H1 (cell line): ENCODE data around the gene SLC15A2. TPM values are rescaled to one million over a fixed set of nuclear protein-coding genes. Genes with fewer than 3 reads are reported as not detected.

Experiments
- CTCF ChIA-PET: fragments of 300-600 bp; sonication (Branson Sonifier 250); formaldehyde crosslinking; loops from one replicate; lab custom pipeline; 2021; ENCODE audit not compliant: partially characterized antibody; lab: Charles Lee
- POLR2A ChIA-PET: fragments of 300-600 bp; sonication (Branson Sonifier 250); formaldehyde crosslinking; loops from one replicate; lab custom pipeline; 2021; ENCODE audit warnings: inconsistent platforms; ENCODE audit not compliant: partially characterized antibody; lab: Charles Lee
- DNase-seq, 2 experiments: peaks; one replicate each; pipeline versions ENCODE4 v3.0.0 to v3.0.0-alpha.2; 2010 to 2022; ENCODE audit warnings: low spot score in 2 of 2, low read depth in 1 of 2, mixed read lengths in 1 of 2
- FAIRE-seq: peaks from 2 replicates; lab custom pipeline; 2011; peaks lifted over from hg19 to GRCh38; lab: Jason Lieb, UNC
- H2AFZ ChIP-seq: 2 replicates; pipeline ENCODE4 v1.8.1; 2012; ENCODE audit warnings: low read length, inconsistent platforms
- H2AK5ac ChIP-seq: 2 replicates; pipeline ENCODE4 v1.6.1; 2013; ENCODE audit warnings: low read depth, low read length
- H2BK120ac ChIP-seq: replicated peaks from 2 replicates; pipeline ENCODE3; 2013; ENCODE audit warnings: low read depth, low read length, inconsistent platforms
- H2BK12ac ChIP-seq: 2 replicates; pipeline ENCODE4 v1.6.1; 2013; ENCODE audit warnings: low read depth, low read length
- H2BK15ac ChIP-seq: 2 replicates; pipeline ENCODE4 v1.6.1; 2013; ENCODE audit warnings: low read length
- H2BK20ac ChIP-seq: 2 replicates; pipeline ENCODE4 v1.6.1; 2013; ENCODE audit warnings: low read length
- H2BK5ac ChIP-seq: 2 replicates; pipeline ENCODE4 v1.6.1; 2013; ENCODE audit warnings: low read depth, low read length
- H3K14ac ChIP-seq: 2 replicates; pipeline ENCODE4 v1.6.1; 2013; ENCODE audit warnings: inconsistent platforms; ENCODE audit not compliant: insufficient read length
- H3K18ac ChIP-seq: 2 replicates; pipeline ENCODE4 v1.6.1; 2013; ENCODE audit warnings: low read length; ENCODE audit errors: extremely low read depth
- H3K23ac ChIP-seq: 2 replicates; pipeline ENCODE4 v1.6.1; 2013; ENCODE audit warnings: inconsistent platforms; ENCODE audit not compliant: insufficient read length
- H3K23me2 ChIP-seq: 2 replicates; pipeline ENCODE4 v1.6.1; 2013; ENCODE audit warnings: low read depth, low read length
- H3K27ac ChIP-seq: 2 replicates; pipeline ENCODE4 v1.6.1; 2011; ENCODE audit warnings: low read depth, low read length, inconsistent platforms
- H3K27me3 ChIP-seq, 4 experiments: replicated peaks in 1 of 4; 1 replicate in 1 of 4; 2 replicates in 3 of 4; pipeline versions ENCODE4 v1.6.1 to v1.8.1; 2011 to 2013; ENCODE audit warnings: low read length in 3 of 4, mild to moderate bottlenecking in 3 of 4, inconsistent platforms in 2 of 4, mixed read lengths in 2 of 4, moderate library complexity in 1 of 4; ENCODE audit not compliant: control insufficient read depth in 3 of 4, insufficient read depth in 3 of 4; ENCODE audit errors: extremely low read depth in 1 of 4
- H3K36me3 ChIP-seq, 4 experiments: 2 replicates each; pipeline versions ENCODE4 v1.6.1 to v1.8.1; 2011 to 2013; ENCODE audit warnings: mild to moderate bottlenecking in 4 of 4, low read length in 3 of 4, moderate library complexity in 2 of 4, control low read depth in 1 of 4, inconsistent platforms in 1 of 4; ENCODE audit not compliant: insufficient read depth in 4 of 4, control insufficient read depth in 2 of 4
- H3K4ac ChIP-seq: replicated peaks from 2 replicates; pipeline ENCODE3; 2013; ENCODE audit warnings: low read length, low read depth, mixed read lengths, inconsistent platforms; ENCODE audit not compliant: insufficient read length
- H3K4me1 ChIP-seq, 4 experiments: replicated peaks in 1 of 4; 1 replicate in 1 of 4; 2 replicates in 3 of 4; pipeline versions ENCODE4 v1.6.1 to v1.8.1; 2011 to 2013; ENCODE audit warnings: low read length in 3 of 4, inconsistent platforms in 2 of 4, mixed read lengths in 1 of 4; ENCODE audit not compliant: insufficient read depth in 4 of 4, control insufficient read depth in 3 of 4
- H3K4me2 ChIP-seq, 2 experiments: 2 replicates each; pipeline versions ENCODE4 v1.6.1 to v1.8.1; 2011 to 2013; ENCODE audit warnings: low read depth in 2 of 2, low read length in 2 of 2, control low read depth in 1 of 2, inconsistent platforms in 1 of 2, mild to moderate bottlenecking in 1 of 2; ENCODE audit not compliant: insufficient read depth in 1 of 2
- H3K4me3 ChIP-seq, 4 experiments: fragments of 200-600, 300-600 bp in 1 of 4; sonication (generic), shearing (Covaris generic), sonication (Bioruptor Twin) in 1 of 4; 2 replicates each; pipeline versions ENCODE4 v1.5.1 to v1.8.1; 2011 to 2016; ENCODE audit warnings: low read length in 4 of 4, low read depth in 3 of 4, control low read depth in 2 of 4, inconsistent platforms in 2 of 4, mild to moderate bottlenecking in 2 of 4, mixed read lengths in 1 of 4, moderate library complexity in 1 of 4; ENCODE audit not compliant: insufficient read depth in 2 of 4; ENCODE audit errors: extremely low read depth in 1 of 4
- H3K56ac ChIP-seq: replicated peaks from 2 replicates; pipeline ENCODE3; 2013; ENCODE audit warnings: low read depth, mild to moderate bottlenecking, mixed read lengths, low read length, inconsistent platforms; ENCODE audit not compliant: insufficient read length
- H3K79me1 ChIP-seq: 2 replicates; pipeline ENCODE4 v1.6.1; 2013; ENCODE audit warnings: low read depth, low read length, control low read depth
- H3K79me2 ChIP-seq, 2 experiments: 2 replicates each; pipeline versions ENCODE4 v1.6.1 to v1.8.1; 2012 to 2013; ENCODE audit warnings: low read length in 2 of 2, mild to moderate bottlenecking in 2 of 2, inconsistent platforms in 1 of 2; ENCODE audit not compliant: insufficient read depth in 2 of 2, control insufficient read depth in 1 of 2
- H3K9ac ChIP-seq, 4 experiments: replicated peaks in 1 of 4; 1 replicate in 1 of 4; 2 replicates in 3 of 4; pipeline versions ENCODE4 v1.6.1 to v1.8.1; 2011 to 2013; ENCODE audit warnings: low read depth in 3 of 4, low read length in 3 of 4, control low read depth in 2 of 4, mild to moderate bottlenecking in 2 of 4, moderate library complexity in 2 of 4, inconsistent platforms in 1 of 4; ENCODE audit errors: extremely low read depth in 1 of 4
- H3K9me3 ChIP-seq, 2 experiments: 2 replicates each; pipeline versions ENCODE4 v1.6.1 to v1.8.1; 2012 to 2013; ENCODE audit warnings: mild to moderate bottlenecking in 2 of 2, moderate library complexity in 2 of 2, control low read depth in 1 of 2, inconsistent platforms in 1 of 2, low read depth in 1 of 2, low read length in 1 of 2, mixed read lengths in 1 of 2; ENCODE audit not compliant: insufficient read depth in 2 of 2
- H4K20me1 ChIP-seq, 2 experiments: replicated peaks in 1 of 2; 2 replicates each; pipeline versions ENCODE3 to v1.8.1; 2011 to 2013; ENCODE audit warnings: inconsistent platforms in 2 of 2, low read length in 2 of 2, mild to moderate bottlenecking in 1 of 2; ENCODE audit not compliant: insufficient read depth in 2 of 2, control insufficient read depth in 1 of 2
- H4K5ac ChIP-seq: 2 replicates; pipeline ENCODE4 v1.6.1; 2013; ENCODE audit warnings: low read length, low read depth, mixed read lengths, inconsistent platforms; ENCODE audit not compliant: insufficient read length
- H4K8ac ChIP-seq: 2 replicates; pipeline ENCODE4 v1.8.0; 2013; ENCODE audit warnings: mild to moderate bottlenecking, moderate library complexity, low read length, inconsistent platforms; ENCODE audit not compliant: insufficient read depth; ENCODE audit errors: extremely low read depth
- H4K91ac ChIP-seq: replicated peaks from 2 replicates; pipeline ENCODE3; 2013; ENCODE audit warnings: low read length, mixed read lengths, inconsistent platforms; ENCODE audit not compliant: insufficient read length
- MAFK ChIP-seq: IDR thresholded peaks from 2 replicates; pipeline ENCODE4 v1.6.1; 2012; ENCODE audit warnings: low read depth, mild to moderate bottlenecking, improper control_type of control experiment, low read length
- RAD21 ChIP-seq, 2 experiments: IDR thresholded peaks in 1 of 2; conservative IDR thresholded peaks in 1 of 2; 2 replicates each; pipeline ENCODE4 v1.6.1; 2011; ENCODE audit warnings: low read depth in 2 of 2, low read length in 2 of 2, improper control_type of control experiment in 1 of 2, inconsistent platforms in 1 of 2, mild to moderate bottlenecking in 1 of 2, moderate library complexity in 1 of 2
- polyA plus RNA-seq, 7 experiments: library from polyadenylated mRNA; depleted of rRNA in 3 of 7; stranded (reverse) in 5 of 7; unstranded in 2 of 7; fragments of >200 nt in 5 of 7; fragments of 200-250 nt in 2 of 7; gene quantifications; 1 replicate in 5 of 7; 2 replicates in 1 of 7; 4 replicates in 1 of 7; pipeline versions ENCODE4 v1.2.1 to v1.2.3, GENCODE V29; 2011 to 2013; ENCODE audit warnings: missing spikeins in 2 of 7, mixed read lengths in 2 of 7
- total RNA-seq: library from RNA; stranded (reverse); fragmentation: NEBNext Ultra II Directional; extraction: Animal tissue kit (Norgen Biotek cat#: 25700); gene quantifications from 2 replicates; pipeline ENCODE4 v1.2.1, GENCODE V29; 2021
- TF ChIP-seq, protein P1 (sequence below): IDR thresholded peaks from 2 replicates; pipeline ENCODE4 v1.6.1; 2011; ENCODE audit warnings: low read depth, mild to moderate bottlenecking, low read length; ENCODE audit not compliant: insufficient read depth
- TF ChIP-seq, protein P2 (sequence below), 3 experiments: IDR thresholded peaks; 1 replicate in 2 of 3; 2 replicates in 1 of 3; pipeline versions ENCODE4 v1.5.1 to v1.6.1; 2011; ENCODE audit warnings: low read length in 3 of 3, mild to moderate bottlenecking in 3 of 3, inconsistent platforms in 2 of 3, low read depth in 1 of 3, moderate library complexity in 1 of 3; ENCODE audit not compliant: insufficient read depth in 1 of 3; ENCODE audit errors: control extremely low read depth in 1 of 3

The SLC15A2 gene
- total and polyA plus RNA-seq, 2 of the 8 experiments (the other 6 are each of a cell fraction or from before 2014, with no cell fraction given), result 2.0 to 3.6 TPM

DNA sequence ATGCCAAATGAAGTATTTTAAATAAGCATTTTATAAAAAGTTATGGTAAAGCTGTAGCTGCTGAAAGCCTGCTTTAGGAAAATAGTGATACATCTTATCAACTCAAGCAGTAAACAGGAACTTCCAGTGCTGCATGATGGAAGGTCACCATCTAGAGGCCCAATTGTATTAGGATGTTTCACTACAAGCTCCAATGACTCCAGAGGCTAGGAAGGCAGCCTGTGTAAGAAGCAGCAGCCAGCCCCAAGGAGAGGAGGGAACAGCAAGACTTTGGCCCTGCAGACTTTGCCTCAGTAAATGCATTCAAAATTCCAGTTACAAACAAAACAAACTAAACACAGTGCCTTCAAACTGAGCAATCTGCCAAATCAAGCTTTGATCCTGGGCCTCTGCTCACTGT lies 95.7 kb downstream of the SLC15A2 start:
- Histone ChIP-seq H2AFZ (no peak overlapping the region), H3K79me2 (no peaks in the 10 kb centered on the region), H2AK5ac (no peak overlapping the region), H4K8ac (no peak overlapping the region), H3K9ac (no peak overlapping the region), H3K9me3 (no peaks in the 10 kb centered on the region), H3K4me2 (no peak overlapping the region), H3K23me2 (no peaks in the 10 kb centered on the region), H3K4ac (no peak overlapping the region), H4K20me1 (no peaks in the 10 kb centered on the region), H3K4me1 (no peaks in the 10 kb centered on the region), H2BK20ac (no peak overlapping the region), H2BK12ac (no peak overlapping the region), H3K27ac (no peak overlapping the region), H3K79me1 (no peaks in the 10 kb centered on the region), H3K27me3 (no peaks in the 10 kb centered on the region), H2BK120ac (no peak overlapping the region), H3K56ac (no peak overlapping the region), H2BK5ac (no peak overlapping the region), H4K91ac (no peak overlapping the region), H3K14ac (no peak overlapping the region), H3K4me3 (no peak overlapping the region), H3K23ac (no peak overlapping the region), H3K36me3 (no peaks in the 10 kb centered on the region), H3K18ac (no peak overlapping the region), H2BK15ac (no peak overlapping the region), H4K5ac (no peak overlapping the region)
- ChIA-PET CTCF (interaction anchor here (0.6 to 1.7 kb wide), 14 partner anchors 10 to 443 kb away, joined by 3 to 5 read pairs (median 3); no protein-coding TSS in a partner anchor), POLR2A (interaction anchor here (1.1 kb wide), 1 partner anchor 152 kb away, joined by 4 read pairs; no protein-coding TSS in a partner anchor)
- DNase-seq, result no peak
- TF ChIP-seq, protein P1, sequence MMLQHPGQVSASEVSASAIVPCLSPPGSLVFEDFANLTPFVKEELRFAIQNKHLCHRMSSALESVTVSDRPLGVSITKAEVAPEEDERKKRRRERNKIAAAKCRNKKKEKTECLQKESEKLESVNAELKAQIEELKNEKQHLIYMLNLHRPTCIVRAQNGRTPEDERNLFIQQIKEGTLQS, result no peak
- peak; percentile 60 to 78 for TF ChIP-seq RAD21 (IDR thresholded peaks at IDR 0.05 in 1 of 2, conservative IDR thresholded peaks at IDR 0.05 in 1 of 2; ENCODE audit: low read depth in 2 of 2, low read length in 2 of 2)
- no peak for TF ChIP-seq MAFK
- TF ChIP-seq, protein P2, sequence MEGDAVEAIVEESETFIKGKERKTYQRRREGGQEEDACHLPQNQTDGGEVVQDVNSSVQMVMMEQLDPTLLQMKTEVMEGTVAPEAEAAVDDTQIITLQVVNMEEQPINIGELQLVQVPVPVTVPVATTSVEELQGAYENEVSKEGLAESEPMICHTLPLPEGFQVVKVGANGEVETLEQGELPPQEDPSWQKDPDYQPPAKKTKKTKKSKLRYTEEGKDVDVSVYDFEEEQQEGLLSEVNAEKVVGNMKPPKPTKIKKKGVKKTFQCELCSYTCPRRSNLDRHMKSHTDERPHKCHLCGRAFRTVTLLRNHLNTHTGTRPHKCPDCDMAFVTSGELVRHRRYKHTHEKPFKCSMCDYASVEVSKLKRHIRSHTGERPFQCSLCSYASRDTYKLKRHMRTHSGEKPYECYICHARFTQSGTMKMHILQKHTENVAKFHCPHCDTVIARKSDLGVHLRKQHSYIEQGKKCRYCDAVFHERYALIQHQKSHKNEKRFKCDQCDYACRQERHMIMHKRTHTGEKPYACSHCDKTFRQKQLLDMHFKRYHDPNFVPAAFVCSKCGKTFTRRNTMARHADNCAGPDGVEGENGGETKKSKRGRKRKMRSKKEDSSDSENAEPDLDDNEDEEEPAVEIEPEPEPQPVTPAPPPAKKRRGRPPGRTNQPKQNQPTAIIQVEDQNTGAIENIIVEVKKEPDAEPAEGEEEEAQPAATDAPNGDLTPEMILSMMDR (IDR thresholded peaks at IDR 0.05; ENCODE audit: control extremely low read depth in 1 of 3, insufficient read depth in 1 of 3, low read depth in 1 of 3, low read length in 3 of 3), result peak in 2 of 3 experiments; percentile 44 to 47; a peak in 3 of 4 replicates
- FAIRE-seq, result peak; percentile 13
